Activated naive CD4-positive, alpha-beta T cell treated with anti-CD3 and anti-CD28 coated beads for 36 hours (primary cell): Measurements from ENCODE around the gene CFAP77. TPM values are rescaled to one million over a fixed set of nuclear protein-coding genes. Genes with fewer than 3 reads are reported as not detected.
"Not testable (repeated sequence)": the region's sequence is repeated elsewhere in the genome, so short reads cannot be mapped to it uniquely, and the experiment has no call there.

ENCODE experiments used
- CTCF ChIA-PET: fragments of 350-600 bp; sonication (Branson Sonifier 250); formaldehyde crosslinking; loops from one replicate; lab custom pipeline; 2021; ENCODE audit warnings: antibody characterized with exemption; lab: Charles Lee
- DNase-seq: peaks from one replicate; pipeline ENCODE4 v3.0.0-alpha.2; 2020
- H3K27ac Mint-ChIP-seq: one replicate; pipeline ENCODE4 v1.8.0; 2021; ENCODE audit warnings: mild to moderate bottlenecking, mixed read lengths
- H3K27me3 Mint-ChIP-seq: one replicate; pipeline ENCODE4 v1.8.0; 2021; ENCODE audit warnings: low read depth, mixed read lengths
- H3K36me3 Mint-ChIP-seq: one replicate; pipeline ENCODE4 v1.8.0; 2021; ENCODE audit warnings: low read depth, mixed read lengths
- H3K4me1 Mint-ChIP-seq: one replicate; pipeline ENCODE4 v1.8.0; 2021; ENCODE audit warnings: low read depth, mixed read lengths
- H3K4me3 Mint-ChIP-seq: one replicate; pipeline ENCODE4 v1.8.0; 2021; ENCODE audit warnings: mild to moderate bottlenecking, moderate library complexity, mixed read lengths
- H3K9me3 Mint-ChIP-seq: one replicate; pipeline ENCODE4 v1.8.0; 2021; ENCODE audit warnings: mixed read lengths
- intact Hi-C: fragments of 100-400 bp; cut with micrococcal nuclease; formaldehyde crosslinking; loops from one replicate; pipeline ENCODE4 v1.15.1; 2023
- total RNA-seq, 2 experiments: library from RNA; stranded (reverse); gene quantifications; one replicate each; pipeline ENCODE4 v1.2.3, GENCODE V29; 2021

Gene CFAP77
- total RNA-seq, 2 experiments from 2014 or later, result not detected

DNA sequence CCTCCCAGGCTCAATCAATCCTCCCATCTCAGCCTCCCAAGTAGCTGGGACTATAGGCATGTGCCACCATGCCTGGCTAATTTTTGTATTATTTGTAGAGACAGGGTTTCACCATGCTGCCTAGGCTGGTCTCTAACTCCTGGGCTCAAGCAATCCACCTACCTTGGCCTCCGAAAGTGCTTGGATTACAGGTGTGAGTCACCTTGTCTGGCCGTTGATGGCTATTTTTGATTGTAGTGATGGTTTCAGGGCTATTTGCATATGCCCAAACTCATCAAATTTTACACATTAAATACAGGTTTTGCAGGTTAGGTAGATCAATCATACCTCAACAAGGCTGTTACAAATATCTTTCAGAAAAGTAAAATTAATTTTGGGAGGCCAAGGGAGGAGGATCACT, 158.8 kb downstream of the CFAP77 start:
- intact Hi-C loops, H3K27me3 Mint-ChIP-seq, DNase-seq, H3K9me3 Mint-ChIP-seq, H3K4me3 Mint-ChIP-seq, H3K27ac Mint-ChIP-seq, H3K4me1 Mint-ChIP-seq, H3K36me3 Mint-ChIP-seq: not testable (repeated sequence)
- CTCF ChIA-PET, result interaction anchor here (0.8 kb wide), 1 partner anchor 156 kb away, joined by 3 read pairs; no protein-coding TSS in a partner anchor

GRCh38 chr9:132571806-132572600, 162.0 kb downstream of the CFAP77 start:
- DNase-seq, result no peak
- CTCF ChIA-PET, result interaction anchor here (1.3 kb wide), 1 partner anchor 160 kb away, joined by 3 read pairs; no protein-coding TSS in a partner anchor
- intact Hi-C loops, result no loop called here
- no peak overlapping the region for H3K4me3 Mint-ChIP-seq
- H3K27me3 Mint-ChIP-seq, result peaks cover 26% of the 10 kb centered on the region
- no peaks in the 10 kb centered on the region for H3K9me3 Mint-ChIP-seq
- H3K27ac Mint-ChIP-seq, result no peak overlapping the region
- no peaks in the 10 kb centered on the region for H3K36me3 Mint-ChIP-seq
- no peaks in the 10 kb centered on the region for H3K4me1 Mint-ChIP-seq

DNA sequence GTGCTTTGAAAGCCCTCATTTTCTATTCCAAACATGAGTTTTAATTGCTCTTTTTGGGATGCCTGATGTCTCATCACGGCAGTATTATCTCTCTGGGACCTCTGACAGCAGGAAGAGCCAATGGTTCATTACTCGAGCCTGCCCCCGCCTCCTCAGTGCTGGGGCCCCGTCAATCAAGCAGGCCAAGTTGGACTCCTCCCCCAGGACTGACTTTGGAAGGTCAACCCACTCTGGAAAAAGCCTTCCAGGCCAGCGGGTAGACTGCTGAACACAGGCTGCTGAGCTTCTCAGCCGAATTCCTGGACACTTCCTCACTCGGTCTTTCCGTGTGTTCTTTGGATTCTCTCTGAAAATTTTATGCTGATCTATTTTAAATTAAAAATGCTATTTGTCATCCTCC, 162.9 kb downstream of the CFAP77 start:
- Mint-ChIP-seq H3K27me3 (peaks cover 35% of the 10 kb centered on the region), H3K36me3 (no peaks in the 10 kb centered on the region), H3K9me3 (no peaks in the 10 kb centered on the region), H3K4me3 (no peak overlapping the region), H3K4me1 (no peaks in the 10 kb centered on the region), H3K27ac (no peak overlapping the region)
- intact Hi-C loops, result no loop called here
- DNase-seq, result no peak
- CTCF ChIA-PET, result interaction anchor here (0.7 to 1.3 kb wide), 3 partner anchors 13 to 1125 kb away, joined by 3 read pairs; no protein-coding TSS in a partner anchor

GRCh38 chr9:132575005-132575609, 165.1 kb downstream of the CFAP77 start:
- peak; percentile 76 for DNase-seq
- Mint-ChIP-seq H3K9me3 (no peaks in the 10 kb centered on the region), H3K27me3 (peaks cover 50% of the 10 kb centered on the region), H3K36me3 (no peaks in the 10 kb centered on the region), H3K4me3 (no peak overlapping the region), H3K27ac (no peak overlapping the region), H3K4me1 (no peaks in the 10 kb centered on the region)
- intact Hi-C loops, result loop anchor here (1.0 kb wide), 2 partner anchors 68 to 163 kb away; no protein-coding TSS in a partner anchor
- CTCF ChIA-PET, result interaction anchor here (1.1 to 3.0 kb wide), 3 partner anchors 27 to 162 kb away, joined by 4 to 18 read pairs (median 10); no protein-coding TSS in a partner anchor

DNA sequence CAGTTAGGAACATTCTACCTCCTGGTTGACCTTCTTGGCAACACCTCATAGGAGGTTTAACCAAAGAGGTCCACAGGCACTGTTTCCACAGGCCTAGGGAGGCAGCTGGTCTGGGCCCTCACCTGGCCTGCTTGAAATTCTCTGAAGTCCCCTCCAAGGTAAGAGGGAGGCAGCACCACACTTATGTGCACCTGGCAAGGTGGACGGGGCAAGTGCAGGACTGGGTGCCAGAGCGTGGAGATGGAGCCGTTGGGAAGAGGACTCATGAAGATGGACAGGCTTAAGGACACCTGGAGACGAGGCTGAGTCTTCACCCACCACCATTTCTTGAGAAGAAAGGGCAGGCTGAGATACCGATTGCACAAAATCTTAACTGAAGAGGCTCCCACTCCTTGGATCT, 165.8 kb downstream of the CFAP77 start:
- DNase-seq, result no peak
- Mint-ChIP-seq H3K27me3 (peaks cover 51% of the 10 kb centered on the region), H3K4me1 (no peaks in the 10 kb centered on the region), H3K36me3 (no peaks in the 10 kb centered on the region), H3K27ac (no peak overlapping the region), H3K9me3 (no peaks in the 10 kb centered on the region), H3K4me3 (no peak overlapping the region)
- intact Hi-C loops, result loop anchor here (1.0 kb wide), 2 partner anchors 69 to 164 kb away; no protein-coding TSS in a partner anchor
- CTCF ChIA-PET, result interaction anchor here (0.6 to 3.0 kb wide), 3 partner anchors 28 to 193 kb away, joined by 3 to 18 read pairs (median 4); no protein-coding TSS in a partner anchor

DNA sequence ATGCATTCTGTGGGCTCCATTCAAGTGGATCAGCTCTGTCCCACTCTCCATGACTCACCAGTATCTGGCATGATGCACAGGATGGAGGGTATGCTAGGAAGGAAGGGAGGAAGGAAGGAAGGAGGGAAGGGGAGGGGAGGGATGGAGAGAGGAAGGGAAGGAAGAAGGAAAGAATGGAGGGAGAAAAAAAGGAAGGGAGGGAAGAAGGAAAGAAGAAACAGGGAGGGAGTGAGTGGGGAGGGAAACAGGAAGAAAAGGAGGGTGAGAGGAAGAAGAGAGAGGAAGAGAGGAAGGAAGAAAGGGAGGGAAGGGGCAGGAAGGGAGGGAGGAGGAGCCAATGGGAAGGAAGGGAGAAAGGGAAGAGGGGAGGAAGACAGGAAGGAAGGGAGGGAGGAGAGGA, 167.1 kb downstream of the CFAP77 start:
- no peak for DNase-seq
- intact Hi-C loops, result no loop called here
- H3K9me3 Mint-ChIP-seq, result no peaks in the 10 kb centered on the region
- H3K4me1 Mint-ChIP-seq, result peaks cover 6% of the 10 kb centered on the region
- H3K27me3 Mint-ChIP-seq, result peaks cover 63% of the 10 kb centered on the region
- H3K27ac Mint-ChIP-seq, result no peak overlapping the region
- H3K36me3 Mint-ChIP-seq, result no peaks in the 10 kb centered on the region
- H3K4me3 Mint-ChIP-seq, result no peak overlapping the region
- CTCF ChIA-PET, result interaction anchor here (2.5 kb wide), 1 partner anchor 165 kb away, joined by 8 read pairs; no protein-coding TSS in a partner anchor

GRCh38 chr9:132578367-132578932, 168.4 kb downstream of the CFAP77 start:
- DNase-seq, result no peak
- no peak overlapping the region for H3K4me3 Mint-ChIP-seq
- CTCF ChIA-PET, result interaction anchor here (2.5 kb wide), 1 partner anchor 166 kb away, joined by 8 read pairs; no protein-coding TSS in a partner anchor
- H3K27me3 Mint-ChIP-seq, result peaks cover 72% of the 10 kb centered on the region
- H3K27ac Mint-ChIP-seq, result no peak overlapping the region
- intact Hi-C loops, result no loop called here
- peaks cover 6% of the 10 kb centered on the region for H3K4me1 Mint-ChIP-seq
- H3K36me3 Mint-ChIP-seq, result no peaks in the 10 kb centered on the region
- no peaks in the 10 kb centered on the region for H3K9me3 Mint-ChIP-seq

GRCh38 chr9:132579427-132579798, 169.4 kb downstream of the CFAP77 start:
- intact Hi-C loops, result no loop called here
- Mint-ChIP-seq H3K4me3 (no peak overlapping the region), H3K4me1 (peaks cover 6% of the 10 kb centered on the region), H3K36me3 (no peaks in the 10 kb centered on the region), H3K27me3 (peaks cover 74% of the 10 kb centered on the region), H3K9me3 (no peaks in the 10 kb centered on the region), H3K27ac (no peak overlapping the region)
- CTCF ChIA-PET, result interaction anchor here (2.5 kb wide), 1 partner anchor 167 kb away, joined by 8 read pairs; no protein-coding TSS in a partner anchor
- no peak for DNase-seq

DNA sequence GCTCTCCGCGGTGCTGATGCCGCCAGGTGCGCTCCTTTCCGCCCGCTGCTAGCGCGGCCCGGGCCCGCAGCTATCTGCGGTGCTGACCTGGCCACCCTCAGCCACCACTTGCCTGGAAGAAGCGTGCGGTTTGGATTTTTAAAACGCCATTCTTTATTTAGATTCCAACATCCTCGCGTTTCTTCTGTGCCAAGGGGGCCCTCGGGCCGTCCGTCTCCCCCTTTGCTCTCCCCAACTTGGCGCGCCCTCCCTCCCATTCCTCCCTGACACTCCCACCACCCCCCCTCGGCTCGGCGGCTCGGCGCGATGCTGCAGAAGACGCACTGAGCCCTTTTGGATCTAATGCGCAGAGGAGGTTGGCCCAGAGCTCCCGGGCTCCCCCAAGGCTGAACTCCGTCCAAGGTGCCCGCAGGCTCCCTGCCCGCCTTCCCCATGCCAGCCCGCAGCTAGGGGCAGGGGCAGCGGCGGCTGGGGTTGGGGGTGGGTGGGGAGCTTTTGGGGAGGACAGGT, 172.3 kb downstream of the CFAP77 start, which contains the start of gene BARHL1:
TSS of gene BARHL1 (plus strand) at position 331 of the 510 bp plus-strand sequence. CDS start 192 bp downstream, outside the sequence.
- peaks cover 2% of the 10 kb centered on the region for H3K36me3 Mint-ChIP-seq
- H3K4me1 Mint-ChIP-seq, result peaks cover 12% of the 10 kb centered on the region
- H3K27ac Mint-ChIP-seq, result no peak within 1 kb of the TSS
- H3K27me3 Mint-ChIP-seq, result peaks cover 72% of the 10 kb centered on the region
- intact Hi-C loops, result loop anchor here (2.0 kb wide), 1 partner anchor 172 kb away; the partner anchor contains the start of gene CFAP77
- no peak for DNase-seq
- CTCF ChIA-PET, result no interaction called here
- H3K9me3 Mint-ChIP-seq, result no peaks in the 10 kb centered on the region
- H3K4me3 Mint-ChIP-seq, result peak within 1 kb of the TSS; percentile 62

DNA sequence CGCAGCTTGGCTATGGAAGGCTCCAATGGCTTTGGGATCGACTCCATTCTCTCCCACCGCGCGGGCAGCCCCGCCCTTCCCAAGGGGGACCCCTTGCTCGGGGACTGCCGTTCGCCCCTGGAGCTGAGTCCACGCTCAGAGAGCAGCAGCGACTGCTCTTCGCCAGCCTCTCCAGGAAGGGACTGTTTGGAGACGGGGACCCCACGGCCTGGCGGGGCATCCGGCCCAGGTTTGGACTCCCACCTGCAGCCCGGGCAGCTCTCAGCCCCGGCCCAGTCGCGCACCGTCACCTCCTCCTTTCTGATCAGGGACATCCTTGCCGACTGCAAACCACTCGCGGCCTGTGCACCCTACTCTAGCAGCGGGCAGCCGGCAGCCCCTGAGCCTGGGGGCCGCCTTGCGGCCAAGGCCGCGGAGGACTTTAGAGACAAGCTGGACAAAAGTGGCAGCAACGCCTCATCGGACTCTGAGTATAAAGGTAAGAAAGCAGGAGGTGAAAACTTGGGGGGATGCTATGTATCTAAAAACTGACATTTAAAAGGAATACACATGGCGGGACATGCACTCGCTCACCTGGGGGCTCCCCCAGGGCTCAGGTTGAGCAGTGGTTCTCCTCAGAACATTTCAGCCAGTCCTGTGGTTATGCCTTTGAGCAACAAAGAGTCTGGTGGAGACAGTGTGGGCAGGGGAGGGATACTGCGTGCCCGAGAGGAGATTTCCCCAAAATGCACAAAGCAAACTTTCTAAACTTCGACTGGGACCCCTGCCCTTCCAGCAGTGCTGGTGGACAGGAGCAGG, 173.0 kb downstream of the CFAP77 start:
- no peaks in the 10 kb centered on the region for H3K9me3 Mint-ChIP-seq
- H3K4me1 Mint-ChIP-seq, result peaks cover 12% of the 10 kb centered on the region
- CTCF ChIA-PET, result no interaction called here
- intact Hi-C loops, result loop anchor here (2.0 kb wide), 1 partner anchor 172 kb away; the partner anchor contains the start of gene CFAP77
- no peak for DNase-seq
- H3K27me3 Mint-ChIP-seq, result peaks cover 71% of the 10 kb centered on the region
- peaks cover 2% of the 10 kb centered on the region for H3K36me3 Mint-ChIP-seq
- no peak overlapping the region for H3K27ac Mint-ChIP-seq
- H3K4me3 Mint-ChIP-seq, result no peak overlapping the region

GRCh38 chr9:132583584-132584304, 173.7 kb downstream of the CFAP77 start:
- Mint-ChIP-seq H3K4me1 (peaks cover 12% of the 10 kb centered on the region), H3K9me3 (no peaks in the 10 kb centered on the region), H3K27me3 (peaks cover 68% of the 10 kb centered on the region), H3K36me3 (peaks cover 2% of the 10 kb centered on the region), H3K4me3 (no peak overlapping the region), H3K27ac (no peak overlapping the region)
- CTCF ChIA-PET, result no interaction called here
- intact Hi-C loops, result loop anchor here (2.0 kb wide), 1 partner anchor 173 kb away; the partner anchor contains the start of gene CFAP77
- DNase-seq, result no peak
